Calu3 (cell line): ENCODE measurements around the gene TXNDC17. TPM values are rescaled to one million over a fixed set of nuclear protein-coding genes. Genes with fewer than 3 reads are reported as not detected.

Source experiments
- BruUV-seq: library from RNA; stranded (reverse); fragments of 400-500 nt; replicated peaks from 2 replicates; lab custom pipeline; 2021; lab: Mats Ljungman, UMichigan
- CTCF ChIA-PET: fragments of 300-600 bp; sonication (Branson Sonifier 250); formaldehyde crosslinking; loops from one replicate; lab custom pipeline; 2022; ENCODE audit warnings: antibody characterized with exemption; lab: Charles Lee
- DNase-seq: peaks from one replicate; pipeline ENCODE4 v3.0.0; 2022
- H3K27ac Mint-ChIP-seq: one replicate; pipeline ENCODE4 v1.8.0; 2022; ENCODE audit warnings: mixed read lengths; ENCODE audit not compliant: unreplicated experiment
- H3K27me3 Mint-ChIP-seq: one replicate; pipeline ENCODE4 v1.8.0; 2022; ENCODE audit warnings: mixed read lengths; ENCODE audit not compliant: unreplicated experiment
- H3K36me3 Mint-ChIP-seq: one replicate; pipeline ENCODE4 v1.8.0; 2022; ENCODE audit warnings: mild to moderate bottlenecking, moderate library complexity, mixed read lengths; ENCODE audit not compliant: insufficient read depth, unreplicated experiment
- H3K4me1 Mint-ChIP-seq: one replicate; pipeline ENCODE4 v1.8.0; 2022; ENCODE audit warnings: mild to moderate bottlenecking, low read depth, mixed read lengths; ENCODE audit not compliant: unreplicated experiment
- H3K4me3 Mint-ChIP-seq: one replicate; pipeline ENCODE4 v1.8.0; 2022; ENCODE audit warnings: mild to moderate bottlenecking, low read depth, moderate library complexity, mixed read lengths; ENCODE audit not compliant: unreplicated experiment
- H3K9me3 Mint-ChIP-seq: one replicate; pipeline ENCODE4 v1.8.0; 2022; ENCODE audit warnings: low read depth, mixed read lengths; ENCODE audit not compliant: unreplicated experiment
- CTCF ChIP-seq: fragments of 200-600 bp; IDR thresholded peaks from one replicate; pipeline ENCODE4 v1.8.0; 2022; ENCODE audit warnings: antibody characterized with exemption; ENCODE audit not compliant: unreplicated experiment
- intact Hi-C: fragments of 100-400 bp; cut with micrococcal nuclease; formaldehyde crosslinking; loops from one replicate; pipeline ENCODE4 v1.10.0; 2022; ENCODE audit not compliant: unreplicated experiment
- total RNA-seq: library from RNA; stranded (reverse); gene quantifications from 2 replicates; pipeline ENCODE4 v1.2.3, GENCODE V29; 2022

The TXNDC17 gene
- total RNA-seq, 1 experiment from 2014 or later: 105 TPM

- no peak for TF ChIP-seq CTCF
- Mint-ChIP-seq H3K27ac (no peak overlapping the region), H3K9me3 (no peaks in the 10 kb centered on the region), H3K4me3 (no peak overlapping the region), H3K36me3 (no peaks in the 10 kb centered on the region), H3K27me3 (no peaks in the 10 kb centered on the region), H3K4me1 (peaks cover 8% of the 10 kb centered on the region)
- BruUV-seq: no TSS peak
- CTCF ChIA-PET: interaction anchor here (0.6 kb wide), 1 partner anchor 53 kb away, joined by 3 read pairs; no protein-coding TSS in a partner anchor
- intact Hi-C loops: no loop called here
- peak; percentile 3 for DNase-seq
Observed at GRCh38 chr17:6608321-6608720, 32.5 kb upstream of the TXNDC17 start.

GRCh38 chr17:6610011-6610410, 30.8 kb upstream of the TXNDC17 start:
- intact Hi-C loops: no loop called here
- Mint-ChIP-seq H3K4me1 (peaks cover 8% of the 10 kb centered on the region), H3K27me3 (no peaks in the 10 kb centered on the region), H3K9me3 (no peaks in the 10 kb centered on the region), H3K4me3 (no peak overlapping the region), H3K27ac (no peak overlapping the region), H3K36me3 (no peaks in the 10 kb centered on the region)
- no peak for TF ChIP-seq CTCF
- no TSS peak for BruUV-seq
- no peak for DNase-seq
- CTCF ChIA-PET: no interaction called here

GRCh38 chr17:6611231-6611630, 29.6 kb upstream of the TXNDC17 start:
- no peak overlapping the region for H3K27ac Mint-ChIP-seq
- no peaks in the 10 kb centered on the region for H3K36me3 Mint-ChIP-seq
- H3K27me3 Mint-ChIP-seq: no peaks in the 10 kb centered on the region
- CTCF ChIA-PET: no interaction called here
- intact Hi-C loops: no loop called here
- DNase-seq: no peak
- no peak for TF ChIP-seq CTCF
- peaks cover 8% of the 10 kb centered on the region for H3K4me1 Mint-ChIP-seq
- no peaks in the 10 kb centered on the region for H3K9me3 Mint-ChIP-seq
- BruUV-seq: no TSS peak
- no peak overlapping the region for H3K4me3 Mint-ChIP-seq

GRCh38 chr17:6623941-6624340, 16.9 kb upstream of the TXNDC17 start:
- H3K27me3 Mint-ChIP-seq: no peaks in the 10 kb centered on the region
- no peaks in the 10 kb centered on the region for H3K9me3 Mint-ChIP-seq
- no peak overlapping the region for H3K27ac Mint-ChIP-seq
- CTCF ChIA-PET: no interaction called here
- BruUV-seq: no TSS peak
- no peaks in the 10 kb centered on the region for H3K4me1 Mint-ChIP-seq
- peaks cover 2% of the 10 kb centered on the region for H3K36me3 Mint-ChIP-seq
- TF ChIP-seq CTCF: no peak
- DNase-seq: no peak
- H3K4me3 Mint-ChIP-seq: no peak overlapping the region
- intact Hi-C loops: no loop called here
